Hematopoietic multipotent progenitor cell treated with erythropoietin and hydrocortisone succinate and interleukin-3 and kit ligand, for 15 days (in vitro differentiated cells): ENCODE data around the gene IFT43.

Source experiments
- DNase-seq: peaks from one replicate; pipeline ENCODE4 v3.0.0-alpha.2; 2015; ENCODE audit warnings: low spot score

Gene IFT43

DNA sequence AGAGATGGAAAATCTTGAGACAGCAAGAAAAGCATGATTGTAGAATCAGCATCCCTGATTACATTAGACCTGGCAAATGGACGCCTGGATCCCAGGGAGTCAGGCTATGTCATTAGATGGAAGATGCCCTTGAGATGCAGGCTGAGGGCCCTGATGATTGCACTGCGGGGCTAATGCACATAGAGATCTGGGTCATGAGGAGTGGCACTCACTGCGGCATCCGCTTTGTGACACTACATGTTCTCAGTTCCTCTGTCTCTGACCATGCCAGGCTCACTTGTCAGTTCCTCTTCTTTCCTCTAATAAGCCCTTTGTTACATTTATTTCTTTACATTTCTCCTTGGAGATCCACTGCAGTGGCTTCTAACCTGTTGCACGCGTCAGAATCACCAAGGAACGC, 96.1 kb downstream of the IFT43 start:
- DNase-seq = no peak

DNA sequence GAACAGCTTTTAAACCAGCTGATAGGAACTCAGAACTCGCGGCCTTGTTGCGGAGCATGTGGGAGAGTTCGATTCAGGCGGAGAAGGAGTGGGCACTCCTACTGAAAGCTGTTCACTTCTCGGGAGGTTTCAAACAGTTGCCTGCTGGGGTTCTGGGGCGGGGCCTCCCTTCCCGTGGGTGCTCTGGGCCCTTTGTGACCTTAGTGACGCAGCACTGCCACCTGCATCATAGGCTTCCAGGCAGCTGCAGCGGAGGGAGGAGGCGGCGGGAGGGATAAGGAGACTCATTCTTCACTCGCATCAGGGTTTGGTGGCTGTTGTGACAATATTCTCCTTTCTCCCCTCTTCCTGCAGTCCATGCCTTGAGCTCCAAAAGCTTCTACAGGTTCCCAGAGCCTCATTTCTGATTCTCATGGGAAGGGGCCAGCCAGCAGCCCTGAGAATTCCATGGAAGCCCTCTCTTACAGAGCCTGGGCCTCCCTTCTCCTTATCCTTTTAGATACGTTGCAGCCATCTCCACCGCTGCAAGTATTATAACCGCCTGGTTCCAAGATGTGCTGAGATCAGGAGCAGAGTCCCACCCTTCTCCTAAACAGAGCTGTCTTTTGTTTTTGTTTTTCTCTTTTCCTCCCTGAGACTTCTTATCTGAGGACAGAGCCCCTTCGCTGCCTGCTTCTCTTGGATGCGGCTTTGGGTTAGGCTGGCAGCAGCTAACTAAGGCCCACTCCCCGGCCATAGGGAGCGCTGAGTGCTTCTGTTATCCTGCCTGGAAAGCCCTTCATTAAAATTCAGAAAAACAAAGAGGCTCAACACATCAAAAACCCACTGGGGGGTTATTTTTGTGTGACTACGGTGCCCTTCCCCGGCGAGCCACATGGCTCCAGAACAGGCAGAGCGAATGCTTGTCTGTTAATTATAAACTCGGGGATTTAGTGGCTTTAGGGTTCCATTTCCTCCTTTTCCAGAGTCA, 98.5 kb downstream of the IFT43 start:
- no peak for DNase-seq

DNA sequence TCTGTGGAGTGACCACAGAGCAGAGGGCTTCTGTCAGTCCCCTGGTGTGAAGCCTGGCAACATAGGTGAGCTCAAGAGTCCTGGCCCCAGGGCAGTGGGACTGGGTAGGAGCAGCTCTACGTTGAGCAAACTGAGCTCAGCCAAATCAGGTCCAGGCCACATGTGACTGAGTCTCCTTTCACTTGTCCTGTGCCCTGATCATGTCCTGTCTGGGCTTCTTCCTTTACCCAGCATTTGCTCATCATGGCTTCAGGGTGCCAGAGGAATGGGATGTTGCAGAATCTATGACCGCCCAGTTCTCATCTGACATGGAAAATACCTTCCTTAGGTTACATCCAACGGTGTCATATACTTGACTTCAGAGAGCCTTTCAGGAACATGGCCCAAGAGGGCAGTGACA, 99.8 kb downstream of the IFT43 start:
- DNase-seq = no peak

DNA sequence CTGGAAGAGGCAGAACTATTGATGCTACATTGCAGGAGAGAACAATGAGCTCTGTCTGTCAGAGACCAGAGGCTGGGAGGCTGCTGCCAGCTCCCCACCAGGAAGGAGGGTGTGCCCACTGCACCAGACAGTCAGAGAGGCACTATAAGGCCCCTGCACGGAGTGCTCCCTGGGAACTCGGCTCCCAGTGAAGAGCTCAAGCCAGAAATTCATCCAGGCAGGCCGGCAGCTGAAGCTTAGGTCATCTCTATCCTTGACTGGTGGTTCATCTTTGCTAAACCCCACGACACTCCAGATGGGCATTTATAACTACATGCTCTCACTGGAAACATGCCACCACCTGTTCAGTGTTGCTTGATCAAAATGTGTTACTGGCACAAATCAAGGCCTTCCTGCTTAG, 101.1 kb downstream of the IFT43 start:
- no peak for DNase-seq

DNA sequence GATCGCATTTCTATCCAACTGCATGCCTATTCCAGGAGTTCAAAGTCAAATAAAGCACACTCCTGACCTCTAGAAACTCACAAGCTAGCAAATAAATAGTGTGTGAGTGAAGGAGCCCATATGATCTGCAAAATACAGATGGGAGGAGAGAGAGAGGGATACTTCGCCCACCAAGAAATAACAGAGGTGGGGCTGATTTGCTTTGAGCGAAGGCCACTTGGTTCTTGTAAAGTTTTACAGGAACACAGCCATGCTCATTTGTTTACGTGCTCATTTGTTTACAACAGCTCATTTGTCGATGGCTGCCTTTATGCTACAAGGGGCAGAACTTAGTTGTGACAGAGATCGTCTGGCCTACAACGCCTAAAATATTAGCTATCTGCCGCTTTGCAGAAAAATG, 102.8 kb downstream of the IFT43 start:
- no peak for DNase-seq

DNA sequence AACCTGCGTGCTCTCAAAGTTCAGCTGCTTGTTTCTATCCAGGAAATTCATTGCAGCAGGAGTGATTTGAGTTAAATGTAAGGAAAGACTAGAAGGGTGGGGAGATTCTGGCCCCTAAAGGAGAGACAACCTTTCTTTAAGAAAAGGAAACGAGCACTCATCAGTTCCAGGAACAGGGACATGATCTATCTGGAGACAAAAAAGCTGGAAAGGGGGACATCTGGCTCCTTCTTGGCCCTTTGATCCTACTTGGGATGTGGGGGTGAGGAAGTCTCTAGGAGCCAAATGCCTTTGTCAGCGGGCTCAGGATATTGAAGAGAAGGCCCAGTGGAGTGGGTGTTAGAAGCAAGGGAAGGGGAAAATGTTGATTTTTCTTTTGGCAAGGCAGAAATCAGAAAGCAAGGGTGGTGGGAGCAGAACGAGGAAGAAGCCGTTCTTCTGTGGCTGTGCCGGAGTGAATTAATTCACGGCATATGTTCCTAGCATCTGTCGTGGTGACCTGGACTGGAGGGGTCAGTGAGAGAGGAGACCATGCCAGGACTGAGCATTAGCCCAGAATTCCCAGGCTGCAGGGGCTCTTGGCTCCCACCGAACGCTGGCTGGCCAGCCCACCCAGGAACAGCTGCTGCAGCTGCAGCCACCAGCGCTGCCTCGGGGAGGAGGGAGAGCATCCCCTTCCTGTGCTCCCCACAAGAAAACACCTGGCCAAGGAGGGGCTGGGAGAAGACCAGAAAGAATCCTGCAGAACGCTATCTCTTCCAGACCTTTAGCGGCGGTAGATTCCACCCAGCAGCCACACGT, 103.4 kb downstream of the IFT43 start:
- DNase-seq = no peak

DNA sequence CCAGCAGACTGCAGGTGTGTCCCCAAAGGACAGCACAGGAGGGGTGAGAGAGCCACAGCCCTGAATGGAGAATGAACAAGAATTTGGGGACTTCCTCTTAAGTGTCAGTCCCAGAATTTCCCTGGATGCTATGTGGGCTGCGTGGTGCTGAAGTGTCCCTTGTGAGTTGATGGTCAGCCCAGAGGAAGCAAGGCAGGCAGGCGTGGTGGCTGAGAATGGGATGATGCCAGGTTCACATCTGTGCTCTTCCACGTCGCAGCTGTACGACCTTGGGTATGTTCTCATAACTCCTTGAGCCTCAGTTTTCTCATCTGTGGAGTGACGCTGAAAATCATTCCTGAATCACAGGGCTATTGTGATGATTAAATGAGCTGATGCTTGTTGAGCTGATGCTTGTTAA, 104.0 kb downstream of the IFT43 start:
- no peak for DNase-seq

DNA sequence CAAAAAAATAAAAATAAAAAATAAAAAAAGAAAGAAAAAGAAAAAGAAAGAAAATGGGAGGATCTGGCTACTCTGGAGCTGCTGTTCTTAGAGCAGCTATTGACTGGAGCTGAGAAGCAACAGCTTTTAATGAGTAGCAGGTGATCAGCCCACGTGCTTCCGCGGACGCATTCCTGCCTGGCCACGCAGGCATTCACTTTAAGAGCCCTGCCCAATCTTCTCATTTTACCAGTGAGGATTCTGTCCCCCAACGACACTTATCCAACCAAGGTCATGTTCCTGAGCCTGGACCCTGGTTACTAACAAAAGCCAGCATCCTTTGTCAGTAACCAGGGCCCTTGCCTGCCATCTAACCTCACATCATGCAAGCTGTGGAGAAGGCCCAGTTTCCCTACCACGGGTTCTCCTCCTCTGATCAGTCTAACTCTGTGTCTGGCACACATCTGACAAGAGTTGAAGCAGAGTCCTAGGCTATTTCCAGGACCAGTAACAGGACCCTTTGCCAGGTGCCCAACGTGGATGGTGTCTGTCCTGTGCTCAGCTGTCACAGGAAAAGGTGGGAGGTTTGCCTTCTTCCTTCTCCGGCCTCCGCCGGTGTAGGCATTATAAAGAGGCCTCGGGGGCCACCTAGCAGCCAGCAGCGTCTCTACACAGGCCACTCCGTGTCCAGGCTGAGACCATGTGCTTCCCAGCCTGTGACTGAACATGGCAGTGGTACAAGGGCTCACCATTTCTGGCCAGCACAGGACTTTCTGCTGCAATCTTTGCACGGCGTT, 105.2 kb downstream of the IFT43 start:
- DNase-seq = no peak

DNA sequence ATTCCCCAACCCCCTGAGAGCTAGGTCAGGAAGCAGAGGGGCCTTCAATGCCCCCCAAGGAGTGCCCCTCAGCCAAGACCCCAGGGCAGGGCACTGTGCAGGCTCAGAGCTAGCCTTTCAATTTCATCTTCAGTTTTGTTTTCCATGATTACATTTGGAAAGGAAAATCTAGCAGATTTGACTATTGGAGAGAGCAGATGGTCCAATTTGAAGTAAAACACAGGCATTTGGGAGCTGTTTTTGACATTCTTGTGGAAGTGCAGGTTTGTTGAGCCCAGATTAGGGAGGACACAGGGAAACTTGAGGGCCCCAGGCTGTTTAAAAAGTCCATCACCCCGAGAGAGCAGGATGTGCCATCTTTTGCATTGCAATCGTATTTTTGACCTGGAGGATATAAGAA, 107.5 kb downstream of the IFT43 start:
- DNase-seq = no peak

DNA sequence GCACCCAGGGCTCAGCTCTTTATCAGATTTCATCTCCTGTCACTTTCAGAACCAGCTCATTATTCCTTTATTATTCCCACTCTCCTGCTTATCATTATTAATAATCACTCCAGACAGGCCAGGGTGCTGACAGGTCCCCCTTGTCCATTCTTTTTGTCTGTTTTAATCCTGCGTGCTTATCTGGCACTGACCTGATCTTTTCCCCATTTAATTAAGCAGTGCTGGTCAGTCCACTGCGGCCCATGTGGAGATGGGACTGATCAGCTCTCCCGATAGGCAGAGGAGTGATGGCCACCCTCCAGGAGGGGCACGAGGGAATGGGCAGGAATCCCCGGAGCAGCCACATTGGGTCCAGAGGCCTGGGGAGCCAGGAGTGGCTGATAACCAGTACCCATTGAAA, 110.7 kb downstream of the IFT43 start:
- DNase-seq = no peak

DNA sequence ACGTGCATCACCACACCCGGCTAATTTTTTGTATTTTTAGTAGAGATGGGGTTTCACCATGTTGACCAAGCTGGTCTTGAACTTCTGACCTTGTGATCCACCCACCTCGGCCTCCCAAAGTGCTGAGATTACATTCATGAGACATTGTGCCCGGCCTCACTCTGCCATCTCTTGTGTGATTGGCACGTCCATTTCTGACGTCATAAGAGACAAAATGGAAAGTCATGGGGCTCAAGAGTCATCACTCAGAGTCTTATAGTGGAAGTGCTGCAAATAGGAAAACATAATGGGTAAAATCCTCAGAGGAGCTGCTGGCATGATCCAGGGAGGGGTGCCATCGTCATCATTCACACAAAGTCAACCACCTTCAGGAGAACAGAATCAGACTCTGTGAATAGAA, 112.0 kb downstream of the IFT43 start:
- DNase-seq = no peak

DNA sequence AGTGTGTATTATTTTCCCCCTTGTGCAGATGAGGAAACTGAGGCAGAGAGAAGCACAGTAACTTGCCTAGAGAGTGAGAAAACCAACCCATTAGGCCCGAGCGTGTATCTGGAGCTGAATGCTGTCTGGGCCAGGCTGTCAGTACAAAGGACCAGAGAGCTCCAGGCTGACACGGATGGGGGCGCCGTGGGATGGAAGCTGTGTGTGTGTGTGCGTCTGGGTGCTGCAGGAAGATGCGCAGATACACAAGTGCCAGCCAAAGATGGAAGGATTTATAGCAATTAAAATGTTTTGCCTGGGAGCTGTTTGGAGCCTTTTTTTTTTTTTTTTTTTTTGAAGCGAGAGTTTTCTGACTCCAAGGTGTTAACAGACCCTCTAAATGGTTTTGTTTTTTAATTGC, 112.5 kb downstream of the IFT43 start:
- no peak for DNase-seq

DNA sequence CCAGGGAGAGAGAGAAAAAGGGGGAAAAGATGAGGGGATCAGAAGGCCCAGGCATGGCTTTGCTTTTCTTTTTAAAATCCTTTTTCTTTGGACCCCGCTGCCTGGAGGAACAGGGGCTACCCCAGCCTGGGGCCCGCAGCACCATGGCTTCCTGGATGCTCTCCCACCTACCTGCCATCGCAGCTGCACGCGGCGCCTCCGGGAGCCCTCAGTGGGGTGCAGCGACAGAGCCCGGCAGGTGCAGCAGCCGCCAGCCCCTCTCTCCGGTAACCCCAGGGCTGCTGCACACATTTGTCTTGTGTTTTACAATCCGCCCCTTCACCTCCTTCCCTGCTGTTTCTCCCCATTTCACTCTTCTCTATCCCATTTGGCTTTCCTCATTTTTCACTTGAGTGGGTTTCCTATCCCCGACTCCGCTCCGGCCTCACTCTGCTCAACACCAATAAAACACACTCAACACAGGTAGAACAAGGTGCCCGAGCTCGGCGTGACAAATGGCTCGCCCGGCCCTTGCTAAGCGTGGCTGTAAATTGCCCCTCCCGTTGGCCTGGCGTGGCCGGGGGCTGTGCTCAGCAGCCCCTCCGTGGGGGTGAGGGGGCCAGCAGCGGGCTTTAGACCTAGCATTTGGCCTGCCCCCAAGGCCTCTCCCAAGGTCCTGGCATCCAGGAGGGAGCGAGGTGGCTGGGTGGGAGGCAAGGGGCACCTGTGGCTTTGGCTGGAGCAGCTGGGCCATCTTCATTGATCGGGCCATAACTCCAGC, 113.5 kb downstream of the IFT43 start:
- DNase-seq = no peak

DNA sequence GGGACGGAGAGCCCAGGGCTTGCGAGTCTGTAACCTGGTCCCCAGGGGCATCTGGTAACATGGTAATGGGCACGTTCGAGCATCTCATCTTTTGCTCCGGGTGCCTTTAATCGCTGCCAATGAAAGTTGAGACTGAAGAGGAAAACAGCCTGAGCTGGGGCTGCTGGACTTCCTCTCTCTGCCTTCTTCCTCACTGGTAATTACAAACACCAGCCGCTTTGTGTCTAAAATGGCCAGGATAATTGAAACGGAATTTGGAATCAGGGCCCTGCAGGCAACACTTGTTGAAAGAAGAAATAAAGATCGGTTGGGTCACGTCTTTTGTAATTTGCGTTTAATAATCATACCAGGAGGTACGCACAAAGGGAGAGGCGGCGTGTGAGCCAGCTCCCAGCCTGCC, 114.7 kb downstream of the IFT43 start:
- DNase-seq = no peak

DNA sequence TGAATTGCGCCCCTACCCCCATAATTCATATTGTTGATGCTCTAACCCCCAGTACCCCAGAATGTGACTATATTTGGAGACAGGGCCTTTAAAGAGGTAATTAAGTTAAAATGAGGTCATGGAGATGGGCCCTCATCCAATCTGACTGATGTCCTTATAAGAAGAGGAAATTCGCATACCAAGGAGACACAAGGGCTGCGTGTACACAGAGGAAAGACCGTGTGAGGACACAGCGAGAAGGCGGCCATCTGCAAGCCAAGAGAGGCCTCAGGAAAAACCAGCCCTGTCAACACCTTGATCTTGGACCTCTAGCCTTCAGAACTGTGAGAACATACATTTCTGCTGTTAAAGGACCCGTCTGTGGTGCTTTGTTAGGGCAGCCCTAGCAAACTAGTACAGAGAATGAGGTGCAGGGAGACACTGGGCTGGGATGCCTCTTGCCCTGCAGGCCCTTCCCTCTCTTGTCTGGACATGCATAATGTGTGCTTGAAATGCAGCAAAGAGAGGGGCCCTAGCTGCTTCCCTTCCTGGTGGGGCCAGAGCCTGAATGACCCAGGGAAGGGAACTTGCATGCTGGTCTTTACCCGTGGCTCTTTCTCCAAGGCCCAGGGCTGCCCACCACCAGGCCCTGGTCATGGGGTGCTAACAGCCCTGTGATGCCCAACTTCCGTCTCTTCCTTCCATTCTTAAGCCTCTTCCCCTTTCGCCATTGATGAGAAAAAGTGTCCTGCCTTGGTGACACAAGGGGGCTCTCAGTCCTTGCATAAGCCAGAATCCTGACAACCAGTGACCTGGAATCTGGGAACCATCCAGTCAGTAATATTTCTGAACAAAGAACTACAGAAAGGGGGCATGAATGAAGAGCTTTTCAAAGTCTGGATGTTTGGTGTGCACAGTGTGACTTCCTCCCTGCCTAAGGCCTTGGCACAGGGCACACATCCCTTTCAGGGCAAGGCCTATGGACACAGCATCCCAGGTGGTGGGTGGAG, 116.1 kb downstream of the IFT43 start:
- no peak for DNase-seq

DNA sequence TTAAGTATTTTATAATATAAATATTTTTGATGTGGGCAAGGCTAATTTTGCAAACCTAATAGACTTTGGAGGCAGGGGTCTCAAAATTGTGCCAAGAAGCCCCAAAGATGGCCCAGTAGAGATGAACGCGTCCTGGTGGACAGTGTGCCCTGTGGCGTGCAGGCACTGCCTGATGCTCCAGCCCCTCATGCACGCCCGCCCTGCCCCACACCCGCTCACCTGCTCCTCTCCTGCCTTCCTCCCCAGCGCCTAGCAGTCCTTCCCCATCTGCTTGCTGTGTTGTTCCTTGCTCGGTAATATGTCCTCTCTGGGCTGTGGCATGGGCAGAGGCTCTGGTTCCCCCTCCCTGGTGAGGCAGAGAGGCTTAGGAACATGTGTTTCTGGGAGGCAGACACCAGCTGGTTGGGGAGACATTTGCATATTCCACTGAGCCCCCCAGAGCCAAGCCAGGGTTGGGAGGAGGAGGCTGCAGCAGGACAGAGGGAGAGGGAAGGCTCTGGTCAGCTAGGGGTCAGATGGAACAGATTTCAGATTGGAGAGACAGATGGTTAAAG, 119.3 kb downstream of the IFT43 start:
- no peak for DNase-seq

DNA sequence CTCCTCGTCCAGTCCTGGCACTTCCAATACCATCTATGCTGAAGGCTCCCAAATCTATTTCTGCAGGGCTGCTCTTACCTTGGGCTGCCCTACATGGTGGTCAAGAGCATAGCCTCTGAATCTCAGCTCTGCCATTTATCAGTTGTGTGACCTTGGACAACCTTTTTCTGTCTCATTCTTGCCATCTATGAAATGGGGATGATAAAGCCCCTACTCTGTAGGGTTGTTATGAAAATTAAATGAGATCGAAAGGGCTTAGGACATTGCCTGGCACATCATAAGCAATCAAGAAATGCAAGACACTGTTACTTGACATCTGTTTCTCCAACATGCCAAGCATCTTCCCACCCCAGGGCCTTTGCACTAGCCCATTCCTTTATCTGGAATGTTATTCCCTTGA, 120.6 kb downstream of the IFT43 start:
- no peak for DNase-seq

DNA sequence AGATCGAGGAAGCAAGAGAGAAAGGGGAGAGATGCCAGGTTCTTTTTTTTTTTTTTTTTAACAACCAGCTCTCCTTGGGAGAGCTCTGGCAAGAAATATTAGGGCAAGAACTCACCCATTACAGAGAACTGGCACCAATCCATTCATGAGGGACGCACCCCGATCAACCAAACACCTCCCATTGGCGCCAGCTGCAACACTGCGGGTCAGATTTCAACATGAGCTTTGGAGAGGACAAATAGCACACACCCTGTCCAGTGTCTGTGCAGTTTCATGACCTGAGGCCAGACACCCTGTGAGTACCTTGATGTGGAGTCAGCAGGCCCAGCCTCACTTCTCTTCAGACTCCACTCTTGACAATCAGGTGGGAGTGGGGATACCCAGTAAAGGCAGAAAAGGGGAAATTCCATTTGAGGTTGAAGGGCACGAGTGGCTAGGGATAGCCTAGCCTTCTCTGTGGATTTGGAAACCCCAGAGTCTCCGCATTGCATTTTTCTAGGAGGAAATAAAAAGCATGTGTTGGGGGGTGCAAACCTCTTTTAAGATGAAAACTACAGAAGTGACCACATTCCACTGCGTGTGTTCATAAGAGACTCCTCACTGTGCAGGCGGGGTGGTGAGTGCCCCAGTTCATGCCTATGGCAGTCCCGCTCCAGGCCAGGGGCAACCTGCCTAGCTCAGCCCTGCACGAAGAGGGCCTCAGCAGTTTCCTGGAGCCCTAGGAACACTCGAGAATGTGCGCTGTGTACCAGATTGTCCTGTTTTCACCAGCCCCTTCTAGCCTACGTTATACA, 123.7 kb downstream of the IFT43 start:
- DNase-seq = no peak

DNA sequence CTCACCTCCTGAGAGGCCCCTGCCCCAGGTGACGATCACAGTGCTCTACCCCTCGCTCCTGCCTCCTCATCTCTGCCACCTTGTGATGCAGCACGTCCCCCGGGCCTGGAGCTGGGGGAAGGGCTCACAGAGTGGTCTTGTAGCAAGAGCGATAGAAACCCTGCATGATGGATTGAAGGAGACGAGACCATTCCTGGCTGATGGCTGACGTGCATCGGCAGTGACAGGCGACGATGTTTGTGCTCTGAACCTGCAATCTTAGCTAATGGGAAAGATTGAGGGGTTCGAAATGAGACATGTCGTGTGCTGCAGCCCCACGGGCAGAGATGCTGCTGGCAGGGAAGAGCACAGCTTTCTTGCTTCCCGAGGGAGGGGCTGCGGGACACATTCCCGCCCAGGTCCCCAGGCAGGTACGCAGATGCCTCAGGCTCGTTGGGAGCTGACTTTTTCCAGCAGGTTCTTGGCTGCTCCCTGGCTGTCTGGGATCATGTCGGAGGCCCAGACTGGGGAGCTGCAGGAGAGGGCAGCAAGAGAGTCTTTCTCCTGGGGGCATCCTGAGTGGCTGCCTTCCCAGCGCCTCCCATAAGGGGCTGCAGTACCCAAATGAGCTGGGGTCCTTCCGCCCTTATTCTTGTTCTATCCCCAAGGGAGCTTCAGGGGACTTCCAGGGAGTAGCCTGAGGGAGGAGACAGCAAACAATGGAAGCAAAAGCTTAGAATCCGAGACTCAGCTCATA, 127.5 kb downstream of the IFT43 start:
- no peak for DNase-seq
